ENCODE measurements around the gene CD7.

CD7 gene

DNA sequence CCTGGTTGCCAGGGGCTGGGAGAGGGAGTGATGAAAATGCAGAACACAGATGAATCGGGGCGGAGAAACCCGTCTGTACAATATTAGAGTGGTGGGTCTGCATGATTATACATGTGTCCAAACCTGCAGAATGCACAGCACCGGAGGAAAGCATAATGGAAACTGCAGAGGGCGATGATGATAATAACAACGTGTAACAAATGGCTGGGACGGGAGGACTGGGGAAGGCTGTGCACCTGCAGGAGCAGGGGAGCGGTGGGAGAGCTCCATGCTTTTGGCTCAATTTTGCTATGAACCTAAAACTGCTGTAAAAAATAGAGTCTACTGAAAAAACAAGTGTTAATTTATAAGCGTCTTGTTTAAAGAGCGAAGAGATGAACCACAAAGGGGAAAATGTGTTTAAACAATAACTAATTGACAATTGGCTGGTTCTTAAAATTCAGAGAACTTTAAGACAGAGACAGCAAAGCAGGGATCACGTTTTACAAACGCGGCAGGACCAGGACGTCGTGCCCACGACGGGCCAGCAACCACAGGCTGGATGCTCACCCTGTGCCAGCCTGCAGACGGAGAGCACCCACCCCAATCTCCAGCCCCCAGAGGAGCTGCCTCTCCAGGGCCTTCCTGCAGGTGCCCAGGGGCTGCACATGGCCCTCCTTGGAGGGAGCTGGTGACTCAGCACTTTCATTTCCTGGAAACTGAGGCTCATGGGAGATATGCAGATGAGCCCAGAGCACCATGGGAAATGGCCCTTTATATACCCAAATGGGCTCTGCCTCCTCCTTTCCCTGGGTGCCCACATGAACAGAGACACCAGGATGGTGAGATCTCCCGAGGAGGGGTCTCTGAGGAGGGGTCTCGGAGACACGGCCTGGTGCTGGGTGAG, 41.3 kb upstream of the CD7 start, which contains the start of gene TEX19:
TEX19 (plus strand) TSS at position 783 of the 886 bp plus-strand sequence. CDS start 2,904 bp downstream, outside the sequence.
- peaks cover 11% of the 10 kb centered on the region for H3K4me1 ChIP-seq (ENCODE audit: insufficient read depth, poor library complexity, severe bottlenecking)
- no peak for DNase-seq (ENCODE audit: low spot score)

DNA sequence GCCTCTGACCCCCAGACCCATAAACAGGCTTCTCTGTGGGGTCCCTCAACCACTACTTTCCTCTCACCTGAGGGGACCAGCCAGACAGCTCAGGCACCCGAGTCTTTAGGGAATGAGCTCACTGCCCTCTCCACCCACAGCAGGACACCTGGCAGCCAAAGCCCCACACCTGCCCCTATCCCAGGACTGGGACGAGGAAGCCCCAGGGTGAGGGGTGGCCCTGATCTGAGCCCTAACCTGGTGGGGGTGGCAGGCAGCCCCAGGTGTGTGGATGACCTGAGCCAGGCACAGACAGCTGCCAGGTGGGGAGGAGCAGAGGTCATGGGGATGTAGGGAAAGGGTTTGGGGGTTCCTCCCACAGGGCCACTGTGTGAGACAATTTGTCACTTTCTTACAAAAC, 40.0 kb upstream of the CD7 start:
- TF ChIP-seq, protein P1, sequence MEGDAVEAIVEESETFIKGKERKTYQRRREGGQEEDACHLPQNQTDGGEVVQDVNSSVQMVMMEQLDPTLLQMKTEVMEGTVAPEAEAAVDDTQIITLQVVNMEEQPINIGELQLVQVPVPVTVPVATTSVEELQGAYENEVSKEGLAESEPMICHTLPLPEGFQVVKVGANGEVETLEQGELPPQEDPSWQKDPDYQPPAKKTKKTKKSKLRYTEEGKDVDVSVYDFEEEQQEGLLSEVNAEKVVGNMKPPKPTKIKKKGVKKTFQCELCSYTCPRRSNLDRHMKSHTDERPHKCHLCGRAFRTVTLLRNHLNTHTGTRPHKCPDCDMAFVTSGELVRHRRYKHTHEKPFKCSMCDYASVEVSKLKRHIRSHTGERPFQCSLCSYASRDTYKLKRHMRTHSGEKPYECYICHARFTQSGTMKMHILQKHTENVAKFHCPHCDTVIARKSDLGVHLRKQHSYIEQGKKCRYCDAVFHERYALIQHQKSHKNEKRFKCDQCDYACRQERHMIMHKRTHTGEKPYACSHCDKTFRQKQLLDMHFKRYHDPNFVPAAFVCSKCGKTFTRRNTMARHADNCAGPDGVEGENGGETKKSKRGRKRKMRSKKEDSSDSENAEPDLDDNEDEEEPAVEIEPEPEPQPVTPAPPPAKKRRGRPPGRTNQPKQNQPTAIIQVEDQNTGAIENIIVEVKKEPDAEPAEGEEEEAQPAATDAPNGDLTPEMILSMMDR (IDR thresholded peaks at IDR 0.05; ENCODE audit: poor library complexity, severe bottlenecking): no peak
- H3K9me3 ChIP-seq (ENCODE audit: severe bottlenecking): no peaks in the 10 kb centered on the region
- ATAC-seq (ENCODE audit: low read depth) (no peak), DNase-seq (ENCODE audit: low spot score) (no peak)
- H3K27ac ChIP-seq (ENCODE audit: poor library complexity, severe bottlenecking): no peak overlapping the region
- H3K4me1 ChIP-seq (ENCODE audit: insufficient read depth, poor library complexity, severe bottlenecking): peaks cover 11% of the 10 kb centered on the region
- H3K4me3 ChIP-seq (ENCODE audit: severe bottlenecking): no peak overlapping the region
- no peaks in the 10 kb centered on the region for H3K27me3 ChIP-seq (ENCODE audit: insufficient read depth, poor library complexity, severe bottlenecking)
- no peaks in the 10 kb centered on the region for H3K36me3 ChIP-seq (ENCODE audit: low read depth)

More for the DNA sequence above, 41.3 kb upstream of the CD7 start, which contains the start of gene TEX19:
- Histone ChIP-seq H3K27me3 (ENCODE audit: insufficient read depth, poor library complexity, severe bottlenecking) (no peaks in the 10 kb centered on the region), H3K36me3 (ENCODE audit: low read depth) (no peaks in the 10 kb centered on the region), H3K9me3 (ENCODE audit: severe bottlenecking) (no peaks in the 10 kb centered on the region), H3K27ac (ENCODE audit: poor library complexity, severe bottlenecking) (no peak within 1 kb of the TSS), H3K4me3 (ENCODE audit: severe bottlenecking) (no peak within 1 kb of the TSS)
- TF ChIP-seq, protein P1 (IDR thresholded peaks at IDR 0.05; ENCODE audit: poor library complexity, severe bottlenecking): no peak
- ATAC-seq (ENCODE audit: low read depth): no peak; the same call in 2 of the 3 replicates

DNA sequence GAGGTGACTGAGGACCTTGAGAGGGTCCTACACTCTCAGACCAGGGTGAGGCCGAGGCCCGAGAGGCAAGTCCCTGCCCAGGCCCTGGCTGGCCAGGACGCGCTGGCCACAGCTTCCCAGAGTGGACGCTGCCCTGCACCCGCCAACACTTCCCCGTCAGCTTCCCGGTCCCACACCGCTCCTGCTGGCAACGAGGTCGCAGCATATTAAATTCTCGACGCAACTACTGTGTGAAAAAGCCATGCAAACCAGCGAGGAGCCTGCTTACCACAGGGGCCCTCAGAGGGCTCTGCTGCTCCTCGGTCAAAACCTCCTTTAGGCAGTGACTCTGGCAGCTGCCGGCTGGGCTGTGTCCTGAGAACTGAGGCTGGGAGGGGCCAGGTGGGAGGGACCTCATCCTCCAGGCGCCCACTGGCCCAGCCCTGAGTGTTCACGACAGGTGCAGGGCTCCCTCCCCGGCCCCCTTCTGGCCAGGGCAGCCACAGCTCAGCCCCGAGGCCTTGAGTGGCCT, 39.5 kb upstream of the CD7 start:
- Histone ChIP-seq H3K4me3 (ENCODE audit: severe bottlenecking) (no peak overlapping the region), H3K27me3 (ENCODE audit: insufficient read depth, poor library complexity, severe bottlenecking) (no peaks in the 10 kb centered on the region), H3K27ac (ENCODE audit: poor library complexity, severe bottlenecking) (peak overlapping the region; percentile 27), H3K9me3 (ENCODE audit: severe bottlenecking) (no peaks in the 10 kb centered on the region), H3K36me3 (ENCODE audit: low read depth) (no peaks in the 10 kb centered on the region), H3K4me1 (ENCODE audit: insufficient read depth, poor library complexity, severe bottlenecking) (peaks cover 11% of the 10 kb centered on the region)
- no peak for DNase-seq (ENCODE audit: low spot score)
- TF ChIP-seq, protein P1 (IDR thresholded peaks at IDR 0.05; ENCODE audit: poor library complexity, severe bottlenecking): no peak
- ATAC-seq (ENCODE audit: low read depth): no peak

DNA sequence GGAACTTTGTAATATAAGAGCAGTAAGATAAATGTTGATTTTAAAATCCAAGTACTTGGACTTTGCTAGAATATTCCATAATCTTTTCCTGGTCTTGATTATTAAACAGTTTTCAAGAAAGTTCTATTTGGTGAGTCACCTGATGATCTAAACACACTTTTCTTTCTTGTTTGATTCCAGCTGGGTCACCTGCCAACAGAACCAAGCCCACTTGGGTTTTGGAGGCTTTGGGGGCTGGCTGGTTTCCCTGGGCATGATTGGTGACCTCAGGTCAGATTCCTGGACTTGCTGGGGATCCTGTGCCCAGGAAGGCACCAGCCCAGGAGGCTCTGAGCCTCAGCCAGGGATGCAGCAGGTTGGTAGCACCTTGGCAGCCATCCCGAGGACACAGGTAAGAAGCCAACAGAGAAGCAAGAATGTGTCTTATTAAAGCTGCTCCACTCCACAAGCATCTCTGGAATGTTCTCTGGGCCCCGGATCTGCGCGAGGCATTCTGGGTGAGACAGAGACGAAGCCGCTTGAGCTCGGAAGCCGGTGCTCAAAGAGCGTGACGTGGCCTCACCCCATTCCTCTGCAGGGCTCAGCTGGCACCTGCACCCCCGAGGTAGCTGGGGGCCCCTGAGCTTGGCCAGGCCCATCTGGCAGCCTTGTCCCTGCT, 38.5 kb upstream of the CD7 start:
- H3K27me3 ChIP-seq (ENCODE audit: insufficient read depth, poor library complexity, severe bottlenecking): no peaks in the 10 kb centered on the region

More for the DNA sequence above, 38.5 kb upstream of the CD7 start:
- H3K9me3 ChIP-seq (ENCODE audit: severe bottlenecking): no peaks in the 10 kb centered on the region
- no peaks in the 10 kb centered on the region for H3K36me3 ChIP-seq (ENCODE audit: low read depth)
- TF ChIP-seq, protein P1 (IDR thresholded peaks at IDR 0.05; ENCODE audit: poor library complexity, severe bottlenecking): no peak
- peak overlapping the region; percentile 27 for H3K27ac ChIP-seq (ENCODE audit: poor library complexity, severe bottlenecking)
- no peak overlapping the region for H3K4me3 ChIP-seq (ENCODE audit: severe bottlenecking)
- H3K4me1 ChIP-seq (ENCODE audit: insufficient read depth, poor library complexity, severe bottlenecking): peaks cover 11% of the 10 kb centered on the region
- DNase-seq (ENCODE audit: low spot score) (peak; percentile 83), ATAC-seq (ENCODE audit: low read depth) (peak; percentile 73)
